Measurements from ENCODE around the gene METTL15.
A peak's percentile ranks its signal among the peaks of the same experiment; 100 is the strongest.

The METTL15 gene

GRCh38 chr11:28106353-28107043 lies 1.7 kb upstream of the METTL15 start:
- TF ChIP-seq REST (IDR thresholded peaks at IDR 0.05; ENCODE audit: insufficient read depth in 1 of 2, low read depth in 2 of 2, low read length in 2 of 2) (no peak), FOXP2 (optimal IDR thresholded peaks at IDR 0.05; ENCODE audit: borderline replicate concordance, extremely low read depth, extremely low read length, insufficient read depth) (no peak), SIN3A (IDR thresholded peaks at IDR 0.05; ENCODE audit: borderline replicate concordance, insufficient read depth, low read length) (no peak), POLR2AphosphoS5 (IDR thresholded peaks at IDR 0.05; ENCODE audit: low read depth, low read length) (no peak), TAF1 (IDR thresholded peaks at IDR 0.05; ENCODE audit: borderline replicate concordance, insufficient read depth, low read length) (no peak)

DNA sequence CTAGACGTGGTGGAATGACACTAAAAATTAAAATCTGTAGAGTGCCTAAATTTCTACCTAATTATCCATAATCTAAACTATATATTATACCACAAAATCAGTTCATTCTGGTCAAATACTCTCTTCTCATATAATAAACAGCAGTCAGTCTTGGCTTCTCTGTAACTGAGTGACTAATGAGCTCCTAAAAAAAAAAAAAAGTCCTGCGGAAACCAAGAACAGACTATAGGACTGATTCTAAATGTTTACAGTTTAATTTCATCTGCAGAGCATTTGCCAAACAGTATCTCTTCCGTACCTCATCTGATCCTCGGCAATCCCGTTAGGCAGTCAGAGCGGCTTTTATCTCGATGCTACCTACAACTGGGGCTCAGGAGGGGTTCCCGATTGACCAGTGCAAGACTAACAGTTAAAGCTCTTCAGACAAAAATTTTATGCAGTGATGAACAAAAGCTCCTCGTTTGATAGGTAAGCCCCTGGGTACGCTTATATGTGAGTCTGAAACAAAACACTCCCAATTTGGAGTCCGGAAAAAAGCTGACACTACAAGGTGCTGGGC lies 918 bp upstream of the METTL15 start:
- TF ChIP-seq FOXP2 (optimal IDR thresholded peaks at IDR 0.05; ENCODE audit: borderline replicate concordance, extremely low read depth, extremely low read length, insufficient read depth): no peak
- peak; percentile 8; the same call in 1 of the 2 replicates for TF ChIP-seq SIN3A (IDR thresholded peaks at IDR 0.05; ENCODE audit: borderline replicate concordance, insufficient read depth, low read length)

GRCh38 chr11:28108958-28109357 lies 770 bp downstream of the METTL15 start:
- TF ChIP-seq TAF1 (IDR thresholded peaks at IDR 0.05; ENCODE audit: borderline replicate concordance, insufficient read depth, low read length) (no peak), SIN3A (IDR thresholded peaks at IDR 0.05; ENCODE audit: borderline replicate concordance, insufficient read depth, low read length) (no peak), FOXP2 (optimal IDR thresholded peaks at IDR 0.05; ENCODE audit: borderline replicate concordance, extremely low read depth, extremely low read length, insufficient read depth) (no peak), POLR2AphosphoS5 (IDR thresholded peaks at IDR 0.05; ENCODE audit: low read depth, low read length) (no peak), REST (IDR thresholded peaks at IDR 0.05; ENCODE audit: insufficient read depth in 1 of 2, low read depth in 2 of 2, low read length in 2 of 2) (no peak)

DNA sequence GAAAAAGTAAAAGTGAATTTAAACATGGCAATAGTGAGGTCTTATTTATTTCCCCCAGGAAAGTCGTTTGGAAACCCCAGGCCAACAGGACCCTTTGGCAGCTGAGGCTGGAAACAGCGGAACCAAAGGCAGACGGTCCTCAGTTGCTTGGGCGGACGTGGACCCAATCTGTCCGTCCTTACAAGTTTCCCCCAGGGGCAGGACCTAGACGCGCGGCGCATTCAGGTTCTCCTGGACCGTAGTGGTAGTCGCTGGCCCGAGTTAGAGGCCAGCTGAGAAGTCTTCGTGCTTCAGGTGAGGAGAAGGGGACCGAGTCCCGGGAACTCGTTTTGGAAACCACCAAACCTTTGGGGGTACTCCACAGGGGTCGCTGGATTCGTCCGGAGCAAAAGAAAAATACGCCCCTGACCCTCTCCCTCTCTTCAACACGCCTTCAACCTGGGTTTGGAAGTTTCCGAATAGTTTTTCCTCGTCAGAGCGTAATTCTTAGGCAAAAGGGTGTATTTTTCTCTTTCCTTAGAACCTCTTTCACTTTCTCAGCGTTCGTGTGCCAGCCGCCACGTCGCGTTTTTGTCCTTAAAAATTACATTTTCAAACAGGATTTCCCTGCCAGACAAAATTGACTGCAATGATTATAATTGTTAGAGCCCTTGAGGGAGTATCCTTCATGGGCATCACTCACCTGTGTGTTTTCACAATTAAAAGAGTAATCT lies 2.1 kb downstream of the METTL15 start:
- TF ChIP-seq POLR2AphosphoS5 (IDR thresholded peaks at IDR 0.05; ENCODE audit: low read depth, low read length) (peak; percentile 87; the same call in 1 of the 2 replicates), SIN3A (IDR thresholded peaks at IDR 0.05; ENCODE audit: borderline replicate concordance, insufficient read depth, low read length) (peak; percentile 97; the same call in 1 of the 2 replicates), TAF1 (IDR thresholded peaks at IDR 0.05; ENCODE audit: borderline replicate concordance, insufficient read depth, low read length) (peak; percentile 99), REST (IDR thresholded peaks at IDR 0.05; ENCODE audit: insufficient read depth in 1 of 2, low read depth in 2 of 2, low read length in 2 of 2) (peak; percentile 43 to 69; a peak in 2 of 4 replicates), FOXP2 (optimal IDR thresholded peaks at IDR 0.05; ENCODE audit: borderline replicate concordance, extremely low read depth, extremely low read length, insufficient read depth) (peak; percentile 73)

DNA sequence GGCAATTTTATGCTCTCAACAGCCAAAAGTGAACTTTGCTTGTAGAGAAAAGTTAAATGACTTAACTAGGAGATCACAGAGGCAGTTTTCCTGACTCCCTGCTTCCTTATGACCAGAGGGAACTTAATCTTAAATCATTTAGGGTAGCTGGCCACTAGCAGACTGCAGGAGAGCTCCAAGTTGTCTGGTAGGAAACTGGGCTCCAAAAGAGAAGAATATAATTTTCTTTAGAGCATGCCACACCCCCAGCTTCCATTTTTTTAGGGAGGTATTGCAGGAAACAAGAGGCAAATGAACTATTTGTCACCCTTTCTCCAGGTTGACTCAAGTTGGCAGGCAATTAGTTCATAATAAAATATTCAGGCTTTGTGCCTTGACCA lies 2.6 kb downstream of the METTL15 start:
- no peak for TF ChIP-seq FOXP2 (optimal IDR thresholded peaks at IDR 0.05; ENCODE audit: borderline replicate concordance, extremely low read depth, extremely low read length, insufficient read depth)
- no peak for TF ChIP-seq POLR2AphosphoS5 (IDR thresholded peaks at IDR 0.05; ENCODE audit: low read depth, low read length)
- no peak for TF ChIP-seq TAF1 (IDR thresholded peaks at IDR 0.05; ENCODE audit: borderline replicate concordance, insufficient read depth, low read length)
- TF ChIP-seq REST (IDR thresholded peaks at IDR 0.05; ENCODE audit: insufficient read depth in 1 of 2, low read depth in 2 of 2, low read length in 2 of 2): no peak
